SK-N-SH treated with all-trans-retinoic acid at 6 μM for 48 hours (cell line): Measurements from ENCODE around the gene UST.
A peak's percentile ranks its signal among the peaks of the same experiment; 100 is the strongest.

Experiments
- ATAC-seq: fragments of 200-7000 bp; cut with Tn5 transposase; 3 replicates; pipeline ENCODE4 v1.9.1; 2020; ENCODE audit warnings: mild to moderate bottlenecking, moderate library complexity
- ARNTL ChIP-seq: fragments of 450-650 bp; formaldehyde crosslinking; IDR thresholded peaks from 2 replicates; pipeline ENCODE4 v1.5.0; 2020; ENCODE audit warnings: low read depth, mild to moderate bottlenecking, moderate library complexity, borderline replicate concordance
- BACH2 ChIP-seq: fragments of 250-450 bp; sonication (Bioruptor Pico); IDR thresholded peaks from 2 replicates; pipeline ENCODE4 v1.9.0; 2021; ENCODE audit warnings: mild to moderate bottlenecking, borderline replicate concordance
- CSDC2 ChIP-seq: fragments of 250-450 bp; sonication (Bioruptor Pico); IDR thresholded peaks from 2 replicates; pipeline ENCODE4 v1.5.0; 2020; ENCODE audit warnings: mild to moderate bottlenecking, moderate library complexity
- CSRNP3 ChIP-seq: fragments of 250-450 bp; sonication (Bioruptor Pico); IDR thresholded peaks from 2 replicates; pipeline ENCODE4 v1.5.1; 2021; ENCODE audit warnings: mild to moderate bottlenecking, moderate library complexity
- ESRRG ChIP-seq: fragments of 250-450 bp; sonication (Bioruptor Pico); IDR thresholded peaks from 2 replicates; pipeline ENCODE4 v1.6.1; 2021; ENCODE audit warnings: mild to moderate bottlenecking
- GLIS3 ChIP-seq: fragments of 250-450 bp; sonication (Bioruptor Pico); IDR thresholded peaks from 2 replicates; pipeline ENCODE4 v1.5.0; 2020; ENCODE audit warnings: mild to moderate bottlenecking, moderate library complexity
- ISL1 ChIP-seq: fragments of 250-450 bp; sonication (Bioruptor Pico); IDR thresholded peaks from 2 replicates; pipeline ENCODE4 v2.1.2; 2022; ENCODE audit warnings: mild to moderate bottlenecking, moderate library complexity
- OSR1 ChIP-seq: fragments of 250-450 bp; sonication (Bioruptor Pico); IDR thresholded peaks from 2 replicates; pipeline ENCODE4 v1.8.0; 2022; ENCODE audit warnings: moderate library complexity, mild to moderate bottlenecking, inconsistent platforms
- POU6F1 ChIP-seq: fragments of 250-450 bp; sonication (Bioruptor Pico); IDR thresholded peaks from 2 replicates; pipeline ENCODE4 v1.8.0; 2021; ENCODE audit warnings: low read depth, mild to moderate bottlenecking, moderate library complexity, borderline replicate concordance
- PPARA ChIP-seq: fragments of 250-450 bp; sonication (Bioruptor Pico); IDR thresholded peaks from 2 replicates; pipeline ENCODE4 v1.5.0; 2020; ENCODE audit warnings: mild to moderate bottlenecking, borderline replicate concordance
- RARB ChIP-seq: fragments of 250-450 bp; sonication (Bioruptor Pico); IDR thresholded peaks from 2 replicates; pipeline ENCODE4 v1.8.0; 2021; ENCODE audit warnings: mild to moderate bottlenecking, moderate library complexity
- SNAI2 ChIP-seq: fragments of 250-450 bp; sonication (Bioruptor Pico); IDR thresholded peaks from 2 replicates; pipeline ENCODE4 v1.5.0; 2020; ENCODE audit warnings: mild to moderate bottlenecking, moderate library complexity
- TCF4 ChIP-seq: fragments of 250-450 bp; sonication (Bioruptor Pico); IDR thresholded peaks from 2 replicates; pipeline ENCODE4 v1.8.0; 2021; ENCODE audit warnings: mild to moderate bottlenecking, moderate library complexity, borderline replicate concordance
- TOX ChIP-seq: fragments of 250-450 bp; sonication (Bioruptor Pico); IDR thresholded peaks from 2 replicates; pipeline ENCODE4 v1.8.0; 2021; ENCODE audit warnings: mild to moderate bottlenecking, moderate library complexity, borderline replicate concordance
- ZC3H10 ChIP-seq: fragments of 250-450 bp; sonication (Bioruptor Pico); IDR thresholded peaks from 2 replicates; pipeline ENCODE4 v1.5.1; 2021; ENCODE audit warnings: mild to moderate bottlenecking, moderate library complexity
- ZFP3 ChIP-seq: fragments of 250-450 bp; sonication (Bioruptor Pico); IDR thresholded peaks from 2 replicates; pipeline ENCODE4 v1.5.0; 2020; ENCODE audit warnings: mild to moderate bottlenecking, moderate library complexity
- ZFP30 ChIP-seq: fragments of 450-650 bp; formaldehyde crosslinking; IDR thresholded peaks from 2 replicates; pipeline ENCODE4 v1.5.0; 2022; ENCODE audit warnings: mild to moderate bottlenecking, moderate library complexity
- ZNF70 ChIP-seq: fragments of 450-650 bp; formaldehyde crosslinking; IDR thresholded peaks from 2 replicates; pipeline ENCODE4 v1.5.0; 2020; ENCODE audit warnings: mild to moderate bottlenecking, moderate library complexity
- ZNF8 ChIP-seq: fragments of 450-650 bp; formaldehyde crosslinking; IDR thresholded peaks from 2 replicates; pipeline ENCODE4 v1.5.0; 2020; ENCODE audit warnings: mild to moderate bottlenecking, moderate library complexity
- TF ChIP-seq, protein P1 (sequence below): fragments of 250-450 bp; sonication (Bioruptor Pico); IDR thresholded peaks from 2 replicates; pipeline ENCODE4 v1.5.1; 2020; ENCODE audit warnings: low read depth, mild to moderate bottlenecking, moderate library complexity
- TF ChIP-seq, protein P2 (sequence below): fragments of 250-450 bp; sonication (Bioruptor Pico); IDR thresholded peaks from 2 replicates; pipeline ENCODE4 v1.5.0; 2020; ENCODE audit warnings: mild to moderate bottlenecking, moderate library complexity
- TF ChIP-seq, protein P3 (sequence below): fragments of 250-450 bp; sonication (Bioruptor Pico); IDR thresholded peaks from 2 replicates; pipeline ENCODE4 v1.8.0; 2020; ENCODE audit warnings: mild to moderate bottlenecking, moderate library complexity, borderline replicate concordance

Gene UST

GRCh38 chr6:149090937-149091336, 344.1 kb downstream of the UST start (continued):
- no peak for TF ChIP-seq PPARA (CRISPR knock-in tag)
- no peak for TF ChIP-seq TOX (CRISPR knock-in tag)
- TF ChIP-seq, protein P1, sequence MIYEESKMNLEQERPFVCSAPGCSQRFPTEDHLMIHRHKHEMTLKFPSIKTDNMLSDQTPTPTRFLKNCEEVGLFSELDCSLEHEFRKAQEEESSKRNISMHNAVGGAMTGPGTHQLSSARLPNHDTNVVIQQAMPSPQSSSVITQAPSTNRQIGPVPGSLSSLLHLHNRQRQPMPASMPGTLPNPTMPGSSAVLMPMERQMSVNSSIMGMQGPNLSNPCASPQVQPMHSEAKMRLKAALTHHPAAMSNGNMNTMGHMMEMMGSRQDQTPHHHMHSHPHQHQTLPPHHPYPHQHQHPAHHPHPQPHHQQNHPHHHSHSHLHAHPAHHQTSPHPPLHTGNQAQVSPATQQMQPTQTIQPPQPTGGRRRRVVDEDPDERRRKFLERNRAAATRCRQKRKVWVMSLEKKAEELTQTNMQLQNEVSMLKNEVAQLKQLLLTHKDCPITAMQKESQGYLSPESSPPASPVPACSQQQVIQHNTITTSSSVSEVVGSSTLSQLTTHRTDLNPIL, result no peak
- no peak for TF ChIP-seq GLIS3 (CRISPR knock-in tag)
- TF ChIP-seq ESRRG, result no peak
- TF ChIP-seq ZFP3, result no peak
- no peak for TF ChIP-seq SNAI2 (CRISPR knock-in tag)
- TF ChIP-seq ZNF8 (CRISPR knock-in tag), result no peak
- TF ChIP-seq OSR1 (CRISPR knock-in tag), result no peak
- TF ChIP-seq ZC3H10 (CRISPR knock-in tag), result no peak
- no peak for TF ChIP-seq BACH2 (CRISPR knock-in tag)
- TF ChIP-seq ZFP30 (CRISPR knock-in tag), result no peak
- TF ChIP-seq ARNTL (CRISPR knock-in tag), result no peak

GRCh38 chr6:149093643-149094042, 346.8 kb downstream of the UST start:
- ATAC-seq, result peak; percentile 61
- TF ChIP-seq CSRNP3 (CRISPR knock-in tag) (no peak), OSR1 (CRISPR knock-in tag) (no peak), ZFP30 (CRISPR knock-in tag) (no peak), ARNTL (CRISPR knock-in tag) (no peak), ZNF70 (CRISPR knock-in tag) (no peak), TCF4 (CRISPR knock-in tag) (no peak), POU6F1 (CRISPR knock-in tag) (no peak), GLIS3 (CRISPR knock-in tag) (no peak), PPARA (CRISPR knock-in tag) (no peak), CSDC2 (no peak), BACH2 (CRISPR knock-in tag) (no peak)

DNA sequence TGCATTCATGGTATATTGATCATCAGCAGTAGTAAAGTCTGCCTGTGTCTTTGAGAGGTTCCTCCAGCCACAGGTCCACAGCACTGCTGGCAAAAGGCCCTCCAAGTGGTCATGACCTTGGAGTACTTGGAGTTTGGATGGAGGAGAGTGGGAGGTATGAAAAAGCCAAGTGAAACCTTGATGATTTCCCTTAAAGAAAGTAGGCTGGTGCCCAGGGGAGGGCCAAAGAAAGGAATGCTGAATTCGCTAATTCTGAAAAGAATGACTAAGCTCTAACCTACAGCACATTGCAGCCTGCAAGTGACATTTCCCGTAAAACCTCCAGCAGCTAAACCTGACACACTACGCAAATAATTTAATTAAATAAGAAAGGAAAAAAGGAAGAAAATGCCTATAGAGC, 347.3 kb downstream of the UST start:
- TF ChIP-seq GLIS3 (CRISPR knock-in tag) (no peak), ISL1 (CRISPR knock-in tag) (0 out of 2 replicates have a peak, but pooled peaks have one; percentile 10)
- peak; percentile 73 for ATAC-seq

DNA sequence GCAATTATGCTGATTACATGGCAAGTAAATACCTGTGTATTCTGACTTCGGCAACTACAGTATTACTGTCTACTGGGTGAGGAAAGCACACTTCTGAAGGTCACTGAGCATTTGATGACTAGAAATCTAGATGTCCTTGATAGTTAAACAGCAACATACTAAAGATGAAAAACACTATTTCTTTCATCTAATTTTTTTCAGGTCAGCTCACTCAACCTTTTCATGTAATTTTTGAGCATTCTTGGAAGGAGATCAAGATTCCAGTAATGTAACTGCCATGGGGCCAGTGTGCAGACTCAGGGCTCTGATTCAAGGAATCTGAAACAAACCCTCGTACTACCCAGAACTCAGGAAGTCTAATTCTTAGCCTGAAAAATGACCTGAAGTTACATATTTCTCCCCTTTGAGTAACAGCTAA, 348.1 kb downstream of the UST start:
- TF ChIP-seq CSRNP3 (CRISPR knock-in tag) (no peak), RARB (CRISPR knock-in tag) (no peak)

DNA sequence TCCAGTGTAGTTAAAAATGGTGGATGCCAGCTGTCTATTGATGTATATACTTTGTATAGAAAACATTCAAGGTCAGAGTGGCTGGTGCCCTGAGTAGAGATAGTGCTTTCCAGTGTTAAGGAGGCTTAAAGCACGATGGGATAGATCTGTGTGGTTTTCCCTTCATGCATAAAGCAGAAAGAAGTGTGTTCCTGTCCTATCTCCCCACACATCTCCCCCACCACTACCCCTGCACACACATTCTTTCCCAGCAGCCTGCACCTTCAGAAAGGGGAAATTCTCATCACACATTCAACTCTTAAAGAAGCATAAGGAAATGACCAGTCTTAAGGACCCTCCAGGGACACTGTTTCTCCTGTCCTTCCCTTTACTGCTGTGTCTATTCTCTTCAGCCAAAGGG, 349.0 kb downstream of the UST start:
- ATAC-seq, result no peak
- TF ChIP-seq ARNTL (CRISPR knock-in tag) (no peak), ZNF70 (CRISPR knock-in tag) (no peak), CSDC2 (no peak), BACH2 (CRISPR knock-in tag) (no peak), ESRRG (no peak), ZC3H10 (CRISPR knock-in tag) (no peak), ZFP30 (CRISPR knock-in tag) (no peak), TOX (CRISPR knock-in tag) (no peak), TCF4 (CRISPR knock-in tag) (no peak), ZFP3 (no peak)
- TF ChIP-seq, protein P1, result no peak
- TF ChIP-seq, protein P2, sequence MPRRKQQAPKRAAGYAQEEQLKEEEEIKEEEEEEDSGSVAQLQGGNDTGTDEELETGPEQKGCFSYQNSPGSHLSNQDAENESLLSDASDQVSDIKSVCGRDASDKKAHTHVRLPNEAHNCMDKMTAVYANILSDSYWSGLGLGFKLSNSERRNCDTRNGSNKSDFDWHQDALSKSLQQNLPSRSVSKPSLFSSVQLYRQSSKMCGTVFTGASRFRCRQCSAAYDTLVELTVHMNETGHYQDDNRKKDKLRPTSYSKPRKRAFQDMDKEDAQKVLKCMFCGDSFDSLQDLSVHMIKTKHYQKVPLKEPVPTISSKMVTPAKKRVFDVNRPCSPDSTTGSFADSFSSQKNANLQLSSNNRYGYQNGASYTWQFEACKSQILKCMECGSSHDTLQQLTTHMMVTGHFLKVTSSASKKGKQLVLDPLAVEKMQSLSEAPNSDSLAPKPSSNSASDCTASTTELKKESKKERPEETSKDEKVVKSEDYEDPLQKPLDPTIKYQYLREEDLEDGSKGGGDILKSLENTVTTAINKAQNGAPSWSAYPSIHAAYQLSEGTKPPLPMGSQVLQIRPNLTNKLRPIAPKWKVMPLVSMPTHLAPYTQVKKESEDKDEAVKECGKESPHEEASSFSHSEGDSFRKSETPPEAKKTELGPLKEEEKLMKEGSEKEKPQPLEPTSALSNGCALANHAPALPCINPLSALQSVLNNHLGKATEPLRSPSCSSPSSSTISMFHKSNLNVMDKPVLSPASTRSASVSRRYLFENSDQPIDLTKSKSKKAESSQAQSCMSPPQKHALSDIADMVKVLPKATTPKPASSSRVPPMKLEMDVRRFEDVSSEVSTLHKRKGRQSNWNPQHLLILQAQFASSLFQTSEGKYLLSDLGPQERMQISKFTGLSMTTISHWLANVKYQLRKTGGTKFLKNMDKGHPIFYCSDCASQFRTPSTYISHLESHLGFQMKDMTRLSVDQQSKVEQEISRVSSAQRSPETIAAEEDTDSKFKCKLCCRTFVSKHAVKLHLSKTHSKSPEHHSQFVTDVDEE, result no peak
- TF ChIP-seq, protein P3, sequence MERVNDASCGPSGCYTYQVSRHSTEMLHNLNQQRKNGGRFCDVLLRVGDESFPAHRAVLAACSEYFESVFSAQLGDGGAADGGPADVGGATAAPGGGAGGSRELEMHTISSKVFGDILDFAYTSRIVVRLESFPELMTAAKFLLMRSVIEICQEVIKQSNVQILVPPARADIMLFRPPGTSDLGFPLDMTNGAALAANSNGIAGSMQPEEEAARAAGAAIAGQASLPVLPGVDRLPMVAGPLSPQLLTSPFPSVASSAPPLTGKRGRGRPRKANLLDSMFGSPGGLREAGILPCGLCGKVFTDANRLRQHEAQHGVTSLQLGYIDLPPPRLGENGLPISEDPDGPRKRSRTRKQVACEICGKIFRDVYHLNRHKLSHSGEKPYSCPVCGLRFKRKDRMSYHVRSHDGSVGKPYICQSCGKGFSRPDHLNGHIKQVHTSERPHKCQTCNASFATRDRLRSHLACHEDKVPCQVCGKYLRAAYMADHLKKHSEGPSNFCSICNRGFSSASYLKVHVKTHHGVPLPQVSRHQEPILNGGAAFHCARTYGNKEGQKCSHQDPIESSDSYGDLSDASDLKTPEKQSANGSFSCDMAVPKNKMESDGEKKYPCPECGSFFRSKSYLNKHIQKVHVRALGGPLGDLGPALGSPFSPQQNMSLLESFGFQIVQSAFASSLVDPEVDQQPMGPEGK (CRISPR knock-in tag), result no peak

More for the DNA sequence above, 348.1 kb downstream of the UST start:
- ATAC-seq, result peak; percentile 75
